NOMO-1 treated with DMSO at 0.1 percent for 48 hours (cell line): Measurements from ENCODE around the gene HAUS1.
A peak's percentile ranks its signal among the peaks of the same experiment; 100 is the strongest.
"Not testable (repeated sequence)": the region's sequence is repeated elsewhere in the genome, so short reads cannot be mapped to it uniquely, and the experiment has no call there.

Source experiments
- DNase-seq: peaks from one replicate; lab custom pipeline; 2025; ENCODE audit not compliant: unreplicated experiment; lab: John Stamatoyannopoulos, UW

HAUS1 gene

DNA sequence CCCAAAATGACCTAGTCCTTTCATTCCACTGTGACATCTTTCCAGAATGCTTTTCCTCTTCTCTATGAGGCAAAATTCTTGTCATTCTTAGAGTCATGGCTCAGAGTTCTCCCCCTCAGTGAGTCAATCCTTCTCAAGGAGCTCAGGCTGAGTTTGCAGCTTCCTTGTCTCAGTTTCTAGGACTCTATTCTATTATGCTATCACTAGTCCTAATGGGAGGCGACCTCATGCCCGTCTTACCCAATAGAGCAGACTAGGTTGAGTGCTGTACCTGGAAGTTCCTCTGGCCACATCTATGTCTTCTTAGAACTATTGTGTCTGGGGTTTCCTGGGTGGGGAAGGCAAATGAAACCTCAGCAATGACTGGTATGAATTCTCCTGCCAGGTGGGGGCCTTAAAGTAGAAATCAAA is 51.5 kb downstream of the HAUS1 start:
- DNase-seq, result no peak

DNA sequence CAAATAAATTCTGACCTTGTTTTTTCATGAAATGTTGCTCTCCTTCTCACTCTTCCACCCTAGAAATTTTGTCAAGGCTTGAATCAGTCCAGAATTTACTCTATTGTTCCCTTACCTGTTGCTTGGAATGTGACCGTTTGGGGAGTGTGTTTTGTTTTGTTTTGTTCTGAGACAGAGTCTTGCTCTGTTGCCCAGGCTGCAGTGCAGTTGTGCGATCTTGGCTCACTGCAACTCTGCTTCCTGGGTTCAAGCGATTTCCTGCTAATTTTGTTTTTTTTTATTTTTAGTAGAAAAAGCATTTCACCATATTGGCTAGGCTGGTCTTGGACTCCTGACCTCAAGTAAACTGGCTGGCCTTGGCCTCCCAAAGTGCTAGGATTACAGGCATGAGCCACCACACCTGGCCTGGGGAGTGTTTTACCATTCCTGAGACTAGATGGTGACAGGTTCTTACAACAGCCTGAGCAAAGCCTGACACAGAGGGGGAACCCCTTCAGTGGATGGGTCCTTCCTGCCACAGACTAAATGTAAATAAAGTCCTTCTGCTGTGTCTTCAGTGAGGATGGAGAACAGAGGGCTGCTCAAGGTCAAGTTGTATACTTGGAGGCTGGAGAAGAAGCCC is 52.0 kb downstream of the HAUS1 start:
- DNase-seq, result no peak

DNA sequence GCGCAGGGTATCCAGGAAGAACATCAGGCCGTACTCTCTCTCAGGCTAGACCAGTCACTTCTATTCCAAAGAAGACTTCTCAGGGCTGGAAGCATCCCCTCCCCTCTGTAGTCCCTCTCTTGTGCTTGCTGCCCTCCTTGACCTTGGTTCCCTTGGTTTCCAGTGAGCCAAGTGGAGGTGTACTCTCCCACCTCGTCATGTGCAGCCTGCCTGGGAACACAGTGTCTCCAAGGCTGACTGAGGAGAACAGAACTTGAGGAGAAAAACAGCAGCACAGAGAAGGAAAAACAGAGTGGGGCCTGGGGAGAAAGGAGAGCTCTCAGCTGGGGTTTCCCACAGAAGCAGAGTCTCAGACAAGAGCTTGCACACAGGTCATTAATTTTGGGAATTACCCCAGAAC is 52.7 kb downstream of the HAUS1 start:
- DNase-seq, result no peak

DNA sequence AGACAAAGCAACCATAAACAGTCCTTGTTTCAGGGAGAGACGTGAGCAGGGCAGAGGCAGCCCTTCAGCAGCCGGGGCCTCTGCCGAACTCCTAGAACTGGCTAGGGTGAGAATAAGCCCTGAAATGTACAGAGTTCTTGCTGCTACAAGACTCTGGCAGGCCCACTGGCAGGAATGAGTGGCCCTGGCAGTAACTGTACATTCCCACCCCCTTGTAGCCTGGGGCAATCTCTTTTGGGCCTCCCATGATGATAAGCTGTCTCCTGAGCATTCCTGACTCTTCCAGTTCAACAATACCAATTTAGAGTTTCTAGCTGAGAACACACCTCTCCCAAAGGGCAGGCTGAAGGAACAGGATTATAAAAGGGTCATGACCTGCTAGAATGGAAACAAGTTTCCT is 54.3 kb downstream of the HAUS1 start:
- no peak for DNase-seq

DNA sequence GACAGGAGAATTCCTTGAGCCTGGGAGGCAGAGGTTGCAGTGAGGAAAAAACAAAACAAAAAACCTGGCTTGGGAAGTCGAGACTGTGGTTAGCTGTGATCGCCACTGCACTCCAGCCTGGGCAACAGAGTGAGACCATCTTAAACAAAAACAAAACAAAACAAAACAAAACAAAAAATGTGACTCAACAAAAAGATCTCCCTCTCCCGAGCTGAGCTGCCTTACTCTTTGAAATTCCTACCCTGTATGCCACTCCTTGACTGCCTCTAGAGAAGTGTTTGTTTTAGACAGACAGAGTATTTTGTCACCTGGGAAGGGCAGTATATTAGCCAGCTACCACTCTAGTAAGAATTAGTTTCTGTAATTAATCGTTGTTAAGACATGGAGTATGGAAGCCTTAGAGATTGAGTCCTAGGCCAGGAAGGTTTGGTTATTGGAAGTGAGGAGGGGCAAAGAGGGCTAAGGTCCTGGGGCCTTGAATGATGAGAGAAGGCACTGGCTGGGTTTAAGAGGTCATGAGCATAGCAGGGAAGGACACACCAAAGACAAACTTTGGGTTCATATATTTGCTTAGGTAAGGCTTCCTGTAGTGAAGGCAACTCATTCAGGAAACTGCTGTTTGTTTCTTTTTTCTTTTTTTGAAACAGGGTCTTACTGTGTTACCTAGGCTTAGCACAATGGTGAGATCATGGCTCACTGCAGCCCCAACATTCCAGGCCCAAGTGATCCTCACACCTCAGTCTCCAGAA is 56.0 kb downstream of the HAUS1 start:
- no peak for DNase-seq

DNA sequence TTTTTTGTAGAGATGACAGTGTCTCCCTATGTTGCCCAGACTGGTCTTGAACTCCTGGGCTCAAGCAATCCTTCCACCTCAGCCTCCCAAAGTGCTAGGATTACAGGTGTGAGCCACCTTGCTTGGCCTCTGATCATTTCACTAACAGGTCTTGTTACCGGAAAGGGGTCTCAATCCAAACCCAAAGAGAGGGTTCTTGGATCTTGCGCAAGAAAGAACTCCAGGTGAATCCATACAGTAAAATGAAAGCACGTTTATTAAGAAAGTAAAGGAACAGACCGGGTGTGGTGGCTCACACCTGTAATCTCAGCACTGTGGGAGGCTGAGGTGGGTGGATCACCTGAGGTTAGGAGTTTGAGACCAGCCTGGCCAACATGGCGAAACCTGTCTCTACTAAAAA is 56.7 kb downstream of the HAUS1 start:
- not testable (repeated sequence) for DNase-seq

DNA sequence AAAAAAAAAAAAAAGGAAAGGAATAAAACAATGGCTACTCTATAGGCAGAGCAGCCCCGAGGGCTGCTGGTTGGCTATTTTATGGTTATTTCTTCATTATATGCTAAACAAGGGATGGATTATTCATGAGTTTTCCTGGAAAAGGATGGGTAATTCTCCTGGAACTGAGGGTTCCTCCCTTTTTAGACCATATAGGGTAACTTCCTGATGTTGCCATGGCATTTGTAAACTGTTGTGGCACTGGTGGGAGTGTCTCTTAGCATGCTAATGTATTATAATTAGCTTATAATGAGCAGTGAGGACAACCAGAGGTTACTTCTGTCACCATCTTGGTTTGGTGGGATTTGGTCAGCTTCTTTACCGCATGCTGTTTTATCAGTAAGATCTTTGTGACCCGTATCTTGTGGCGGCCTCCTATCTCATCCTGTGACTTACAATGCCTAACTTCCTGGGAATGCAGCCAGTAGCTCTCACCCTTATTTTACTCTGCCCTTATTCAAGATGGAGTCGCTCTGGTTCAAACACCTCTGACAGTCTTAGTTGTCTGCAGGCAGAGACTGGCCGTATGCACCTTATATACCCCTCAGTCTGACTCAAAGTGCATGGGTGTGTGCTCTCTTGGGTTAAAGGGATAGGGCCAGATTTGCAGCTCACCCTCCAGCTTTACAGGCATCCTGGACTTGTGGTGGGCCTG is 57.7 kb downstream of the HAUS1 start:
- no peak for DNase-seq

DNA sequence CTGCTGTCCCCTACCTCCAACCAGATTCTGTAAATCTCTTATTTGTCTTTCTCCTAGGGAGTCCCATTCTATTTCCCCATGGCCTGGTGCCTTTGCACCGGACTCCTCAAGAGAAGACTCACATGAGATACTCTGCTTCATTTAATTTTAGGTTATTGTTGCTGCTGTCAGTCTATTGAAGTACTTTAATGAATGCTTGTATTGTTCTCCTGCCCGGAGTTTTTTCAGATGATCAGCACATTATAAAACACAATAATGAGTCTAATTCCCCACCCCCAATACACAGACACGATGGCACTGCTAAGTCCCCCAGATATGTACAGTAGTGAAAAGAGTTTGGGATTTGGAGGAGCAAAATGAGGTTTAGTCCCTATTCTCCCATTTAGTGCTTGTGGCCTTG is 58.9 kb downstream of the HAUS1 start:
- DNase-seq, result no peak

DNA sequence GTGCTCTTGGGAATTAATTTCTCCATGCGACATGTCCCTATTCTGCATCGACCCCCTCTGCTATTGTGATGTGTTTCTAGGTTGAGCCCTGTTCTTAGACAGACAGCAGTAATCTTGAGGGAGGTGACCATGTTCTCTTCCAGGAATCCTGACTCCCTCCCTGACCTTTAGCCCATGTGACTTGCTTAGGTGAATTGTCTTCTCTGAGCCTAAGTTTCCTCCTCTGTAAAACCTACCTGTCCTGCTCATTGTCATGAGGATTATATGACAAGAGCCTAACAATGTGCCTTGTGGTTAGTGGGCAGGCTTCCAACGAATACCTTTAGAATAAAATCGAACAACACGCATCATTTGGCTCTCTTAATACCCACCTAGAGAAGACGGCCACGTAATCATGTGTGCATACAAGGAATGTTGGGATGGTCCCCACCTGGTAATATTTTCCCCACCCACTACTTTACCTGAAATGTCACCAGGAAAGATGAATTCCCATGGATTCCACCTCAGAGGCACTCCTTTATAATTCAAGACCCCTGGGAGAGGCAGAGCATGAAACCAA is 59.8 kb downstream of the HAUS1 start:
- DNase-seq, result no peak

DNA sequence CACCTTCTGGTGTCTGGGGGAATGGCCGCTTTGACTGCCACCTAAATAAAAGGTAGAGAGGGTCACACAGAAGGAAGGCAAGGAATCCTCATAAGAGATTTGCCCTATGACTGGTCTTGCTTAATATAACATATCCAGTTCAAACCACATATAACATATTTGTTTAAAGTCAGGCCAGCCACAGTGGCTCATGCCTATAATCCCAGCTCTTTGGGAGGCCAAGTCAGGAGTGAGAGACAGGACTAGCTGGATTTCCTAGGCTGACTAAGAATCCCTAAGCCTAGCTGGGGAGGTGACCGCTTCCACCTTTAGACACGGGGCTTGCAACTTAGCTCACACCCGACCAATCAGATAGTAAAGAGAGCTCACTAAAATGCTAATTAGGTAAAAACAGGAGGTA is 60.3 kb downstream of the HAUS1 start:
- not testable (repeated sequence) for DNase-seq

DNA sequence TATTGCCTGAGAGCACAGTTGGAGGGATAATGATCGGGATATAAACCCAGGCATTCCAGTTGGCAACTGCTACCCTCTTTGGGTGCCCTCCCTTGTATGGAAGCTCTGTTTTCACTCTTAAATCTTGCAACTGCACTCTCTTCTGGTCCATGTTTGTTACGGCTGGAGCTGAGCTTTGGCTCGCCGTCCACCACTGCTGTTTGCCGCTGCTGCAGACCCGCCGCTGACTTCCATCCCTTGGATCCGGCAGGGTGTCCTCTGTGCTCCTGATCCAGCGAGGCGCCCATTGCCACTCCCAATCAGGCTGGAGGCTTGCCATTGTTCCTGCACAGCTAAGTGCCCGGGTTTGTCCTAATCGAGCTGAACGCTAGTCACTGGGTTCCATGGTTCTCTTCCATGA is 60.7 kb downstream of the HAUS1 start:
- DNase-seq, result no peak

DNA sequence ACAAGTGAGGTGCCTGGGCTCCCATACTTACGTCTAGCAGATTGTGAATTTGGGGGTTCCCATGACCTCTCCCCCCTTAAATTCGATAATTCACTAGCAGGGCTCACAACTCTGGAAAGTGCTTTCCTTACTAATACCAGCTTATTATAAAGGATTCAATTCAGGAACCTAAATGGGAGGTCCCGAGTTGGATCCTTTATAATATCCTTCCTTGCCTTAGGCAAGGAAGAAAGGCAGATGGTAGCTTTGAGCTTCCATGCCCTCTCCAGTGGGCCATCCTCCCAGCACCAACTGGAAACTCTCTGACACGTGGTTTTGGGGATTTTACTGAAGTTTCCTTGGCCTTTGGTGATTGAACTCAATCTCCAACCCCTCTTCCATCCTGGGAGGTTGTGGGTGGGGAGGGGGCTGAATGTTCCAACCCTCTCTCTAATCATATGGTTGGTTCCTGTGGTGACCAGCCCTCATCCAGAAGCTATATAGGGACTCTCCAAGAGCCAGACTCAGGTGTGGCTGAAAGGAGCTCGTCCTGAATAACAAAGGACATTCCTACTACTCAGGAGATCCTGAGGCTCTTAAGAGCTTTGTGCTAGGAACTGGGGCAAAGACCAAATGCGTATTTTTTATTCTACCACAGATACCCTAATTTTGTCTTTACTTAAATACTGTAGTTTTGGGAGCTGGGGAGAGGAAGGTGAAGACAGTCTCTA is 62.2 kb downstream of the HAUS1 start:
- no peak for DNase-seq

DNA sequence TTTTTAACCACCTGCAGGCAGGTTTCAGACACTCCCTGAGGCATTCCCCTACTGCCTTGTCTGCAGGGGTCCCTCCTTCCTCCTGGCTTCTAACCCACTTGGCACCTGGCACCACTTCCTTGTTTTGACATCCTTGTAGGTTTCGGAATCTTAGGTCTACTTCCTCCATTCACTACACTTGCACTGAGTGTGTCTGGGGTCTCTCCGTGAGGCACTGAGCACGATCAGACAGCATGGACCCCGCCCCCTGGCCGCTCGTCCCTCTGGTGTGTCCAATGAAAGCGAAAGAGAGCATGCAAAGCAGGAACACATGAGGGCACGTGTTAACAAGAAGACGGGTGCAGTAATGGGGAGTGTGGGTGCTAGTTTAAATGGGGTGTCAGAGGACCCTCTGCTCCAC is 63.8 kb downstream of the HAUS1 start:
- DNase-seq, result peak; percentile 82

DNA sequence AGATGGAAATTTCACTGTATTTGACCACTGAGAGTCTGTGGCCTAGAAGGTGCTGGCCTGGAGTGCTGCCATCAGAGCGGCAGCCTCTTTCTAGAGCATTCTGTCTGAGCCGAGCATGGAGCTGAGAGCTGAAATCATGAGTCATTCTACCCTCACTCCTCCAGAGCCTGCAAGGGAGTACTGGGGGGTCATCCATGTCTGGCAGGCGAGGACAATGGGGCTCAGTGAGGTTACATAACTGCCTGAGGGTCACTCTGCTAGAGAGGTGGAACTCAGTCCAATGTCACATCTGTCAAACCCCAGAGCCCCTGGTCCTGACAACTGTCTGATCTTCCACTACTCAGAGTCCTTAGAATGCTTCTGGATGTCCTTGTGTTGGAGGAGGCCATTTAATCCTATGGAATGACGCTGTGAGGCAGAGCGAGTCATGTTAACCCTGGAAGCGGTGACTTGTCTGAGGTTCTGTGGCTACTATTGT is 65.3 kb downstream of the HAUS1 start:
- no peak for DNase-seq

DNA sequence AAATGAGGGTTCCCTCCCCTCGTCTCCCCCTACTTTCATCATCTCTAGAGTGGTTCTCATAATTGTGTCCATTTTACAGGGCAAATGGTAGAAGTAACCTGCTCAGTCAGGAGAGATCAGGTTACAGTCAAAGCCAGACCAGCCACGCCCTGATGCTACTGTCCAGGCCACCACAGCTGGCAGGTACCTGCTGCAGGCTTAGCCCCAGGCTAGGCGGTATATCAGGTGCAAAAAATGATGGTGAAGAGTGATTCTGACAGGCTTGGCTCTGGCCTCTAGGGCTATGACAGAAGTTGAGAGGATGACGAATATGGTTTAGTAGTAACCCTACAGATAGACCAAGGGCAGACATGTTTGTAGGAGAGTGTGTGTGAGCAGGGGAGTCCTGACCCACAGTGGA is 67.1 kb downstream of the HAUS1 start:
- DNase-seq, result no peak

DNA sequence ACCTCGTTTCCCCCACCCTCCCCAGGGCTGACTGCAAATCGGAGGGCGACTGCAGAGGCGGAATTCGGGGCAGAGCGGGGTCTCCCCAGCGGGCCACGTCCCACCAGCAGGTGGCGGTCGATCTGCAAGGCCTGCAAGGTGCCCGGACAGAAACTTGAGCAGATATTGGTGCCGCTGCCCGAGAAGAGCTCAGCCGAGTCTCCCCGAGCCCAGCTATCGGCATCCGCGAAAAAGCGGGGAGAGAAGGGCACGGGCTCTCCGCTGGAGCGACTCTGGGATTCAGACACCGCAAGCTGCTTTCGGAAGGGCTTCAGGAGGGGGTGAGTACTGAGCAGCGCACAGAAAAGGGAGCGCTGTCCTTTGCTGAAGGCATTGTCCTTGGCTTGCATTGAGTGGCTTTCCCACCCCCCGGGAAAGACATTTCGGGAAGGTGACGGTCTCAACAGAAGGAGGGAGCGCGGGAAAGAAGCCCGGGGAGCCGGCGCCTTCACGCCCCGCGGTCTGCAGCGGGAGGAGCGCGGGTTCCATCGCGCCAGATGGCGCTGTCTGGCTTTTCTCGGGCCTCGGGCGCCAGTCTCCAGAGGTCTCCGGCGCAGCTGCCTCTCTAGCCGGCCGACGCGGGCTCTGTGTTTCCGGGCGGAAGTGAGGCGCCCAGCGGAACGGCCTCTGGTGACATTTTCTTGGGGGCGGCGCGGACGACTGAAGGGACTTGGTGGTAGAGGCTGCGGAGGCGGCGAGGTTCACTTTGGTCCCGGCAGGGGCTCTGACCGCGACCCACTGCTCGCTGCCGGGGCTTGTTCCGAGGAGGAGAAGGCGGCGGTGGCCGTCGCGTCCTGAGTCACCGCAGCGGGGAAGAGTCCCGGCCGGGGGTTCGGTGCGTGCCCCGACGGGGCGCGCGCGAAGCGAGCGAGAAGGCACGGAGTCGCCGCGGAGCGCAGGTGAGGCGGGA is 69.5 kb downstream of the HAUS1 start:
- peak; percentile 95 for DNase-seq

DNA sequence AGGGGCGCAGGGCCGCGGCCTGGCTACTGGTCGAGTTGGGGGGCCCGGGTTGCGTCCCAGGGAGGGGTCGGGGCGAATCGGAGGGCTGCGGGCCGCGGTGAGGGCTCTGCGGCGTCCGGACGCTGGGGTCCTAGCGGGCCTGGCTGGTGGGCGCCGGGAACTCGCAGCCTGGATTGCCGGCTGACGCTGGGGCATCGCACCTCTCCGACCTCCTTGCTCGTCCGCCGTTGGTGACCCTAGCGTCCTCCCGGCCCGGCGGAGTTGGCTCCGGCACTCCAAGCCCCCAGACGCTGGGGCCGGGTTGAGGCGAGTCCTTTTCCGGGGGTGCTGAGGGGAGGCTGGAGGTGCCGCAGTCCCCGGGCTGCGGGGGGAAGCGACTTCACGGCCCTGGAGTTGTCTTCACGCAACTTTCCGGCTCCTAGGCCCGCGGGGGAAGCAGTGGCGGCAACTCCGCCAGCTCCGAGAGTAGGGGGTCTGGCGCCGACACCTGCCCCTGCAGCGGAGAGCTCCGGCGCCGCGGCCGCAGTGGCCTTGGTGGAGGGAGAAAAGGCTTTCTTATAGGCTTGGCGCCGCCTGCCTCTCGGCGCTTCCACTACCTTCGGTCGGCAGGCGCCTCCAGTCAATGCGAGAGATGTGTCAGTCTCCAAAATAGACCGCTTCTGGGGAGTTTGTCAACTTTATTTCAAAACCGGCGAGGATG is 70.3 kb downstream of the HAUS1 start:
- peak; percentile 48 for DNase-seq

DNA sequence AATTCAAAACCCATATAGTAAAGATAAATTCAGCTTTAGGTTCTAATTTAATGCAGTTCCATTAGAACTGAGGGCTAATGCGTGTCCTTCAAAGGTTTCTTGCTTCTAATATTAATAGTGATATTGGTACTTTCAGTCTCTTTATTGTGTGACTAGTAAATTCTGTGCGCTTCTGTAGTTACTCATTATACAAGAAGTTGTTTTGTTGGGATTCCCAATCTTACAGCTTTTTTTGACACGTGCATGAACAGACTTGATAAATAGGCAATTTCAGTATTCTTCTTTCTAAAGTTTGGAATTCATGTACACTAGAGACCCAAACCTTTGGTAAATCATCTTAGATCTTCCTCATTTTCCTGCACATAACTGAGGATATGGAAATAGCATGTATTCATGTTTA is 71.8 kb downstream of the HAUS1 start:
- DNase-seq, result no peak
